Caco-2 (cell line): ENCODE measurements around the gene CSPG5. TPM values are rescaled to one million over a fixed set of nuclear protein-coding genes. Genes with fewer than 3 reads are reported as not detected.
A peak's percentile ranks its signal among the peaks of the same experiment; 100 is the strongest.

Source experiments
- BruUV-seq: library from RNA; stranded (reverse); fragments of 400-500 nt; replicated peaks from 2 replicates; lab custom pipeline; 2021; lab: Mats Ljungman, UMichigan
- CTCF ChIA-PET: fragments of 300-600 bp; sonication (Branson Sonifier 250); formaldehyde crosslinking; loops from one replicate; lab custom pipeline; 2022; ENCODE audit warnings: antibody characterized with exemption; lab: Charles Lee
- POLR2A ChIA-PET: fragments of 300-600 bp; sonication (Branson Sonifier 250); formaldehyde crosslinking; loops from one replicate; lab custom pipeline; 2022; ENCODE audit warnings: antibody characterized with exemption; lab: Charles Lee
- DNase-seq, 2 experiments: peaks; one replicate each; pipeline versions ENCODE4 v3.0.0 to v3.0.0-alpha.2; 2020 to 2022
- H3K27me3 ChIP-seq: replicated peaks from 2 replicates; pipeline ENCODE4 v1.6.0; 2011; ENCODE audit warnings: low read length; ENCODE audit not compliant: control insufficient read depth, insufficient read depth
- H3K36me3 ChIP-seq: 2 replicates; pipeline ENCODE4 v1.5.1; 2011; ENCODE audit warnings: low read length; ENCODE audit not compliant: control insufficient read depth, insufficient read depth
- H3K4me1 ChIP-seq: fragments of 250-450 bp; sonication (Bioruptor Pico); 2 replicates; pipeline ENCODE4 v1.5.1; 2020; ENCODE audit warnings: mild to moderate bottlenecking
- H3K4me3 ChIP-seq: 2 replicates; pipeline ENCODE4 v1.5.1; 2011; ENCODE audit warnings: low read depth, mild to moderate bottlenecking, control low read depth, low read length
- H3K9me3 ChIP-seq: fragments of 250-450 bp; sonication (Bioruptor Pico); 2 replicates; pipeline ENCODE4 v1.5.1; 2020; ENCODE audit warnings: mild to moderate bottlenecking, moderate library complexity
- H3K27ac Mint-ChIP-seq: one replicate; pipeline ENCODE4 v1.8.0; 2022; ENCODE audit warnings: mixed read lengths; ENCODE audit not compliant: unreplicated experiment
- H3K27me3 Mint-ChIP-seq: one replicate; pipeline ENCODE4 v1.8.0; 2022; ENCODE audit warnings: mixed read lengths; ENCODE audit not compliant: insufficient read depth, unreplicated experiment
- H3K36me3 Mint-ChIP-seq: one replicate; pipeline ENCODE4 v1.8.0; 2022; ENCODE audit warnings: mild to moderate bottlenecking, mixed read lengths; ENCODE audit not compliant: insufficient read depth, unreplicated experiment
- H3K4me1 Mint-ChIP-seq: one replicate; pipeline ENCODE4 v1.8.0; 2022; ENCODE audit warnings: low read depth, mixed read lengths; ENCODE audit not compliant: unreplicated experiment
- H3K4me3 Mint-ChIP-seq: one replicate; pipeline ENCODE4 v1.8.0; 2022; ENCODE audit warnings: mild to moderate bottlenecking, moderate library complexity, mixed read lengths; ENCODE audit not compliant: unreplicated experiment
- H3K9me3 Mint-ChIP-seq: one replicate; pipeline ENCODE4 v1.8.0; 2022; ENCODE audit warnings: mixed read lengths; ENCODE audit not compliant: unreplicated experiment
- CTCF ChIP-seq, 2 experiments: fragments of 200-600 bp in 1 of 2; IDR thresholded peaks; 1 replicate in 1 of 2; 2 replicates in 1 of 2; pipeline versions ENCODE4 v1.5.1 to v1.8.0; 2011 to 2022; ENCODE audit warnings: antibody characterized with exemption in 1 of 2, control low read depth in 1 of 2, inconsistent platforms in 1 of 2, low read depth in 1 of 2, low read length in 1 of 2, mild to moderate bottlenecking in 1 of 2, moderate library complexity in 1 of 2; ENCODE audit not compliant: insufficient read depth in 1 of 2, severe bottlenecking in 1 of 2, unreplicated experiment in 1 of 2
- intact Hi-C: fragments of 100-400 bp; cut with micrococcal nuclease; formaldehyde crosslinking; loops from one replicate; pipeline ENCODE4 v1.10.0; 2022; ENCODE audit not compliant: unreplicated experiment
- total RNA-seq: library from RNA; stranded (reverse); gene quantifications from 2 replicates; pipeline ENCODE4 v1.2.3, GENCODE V29; 2022

The CSPG5 gene
- total RNA-seq, 1 experiment from 2014 or later: 0.77 TPM

GRCh38 chr3:47612879-47613278, 34.2 kb upstream of the CSPG5 start:
- ChIA-PET CTCF (interaction anchor here (1.1 kb wide), 1 partner anchor 53 kb away, joined by 3 read pairs; no protein-coding TSS in a partner anchor), POLR2A (no interaction called here)
- Histone ChIP-seq H3K9me3 (no peaks in the 10 kb centered on the region), H3K36me3 (peaks cover 3% of the 10 kb centered on the region; the same call in 1 of the 2 replicates), H3K4me3 (no peak overlapping the region), H3K4me1 (peaks cover 17% of the 10 kb centered on the region), H3K27me3 (no peaks in the 10 kb centered on the region)
- H3K4me1 Mint-ChIP-seq: peaks cover 10% of the 10 kb centered on the region
- DNase-seq: no peak
- no peaks in the 10 kb centered on the region for H3K9me3 Mint-ChIP-seq
- intact Hi-C loops: loop anchor here (2.0 kb wide), 1 partner anchor 176 kb away; no protein-coding TSS in a partner anchor
- BruUV-seq: no TSS peak
- peaks cover 57% of the 10 kb centered on the region for H3K36me3 Mint-ChIP-seq
- no peak overlapping the region for H3K4me3 Mint-ChIP-seq
- no peak for TF ChIP-seq CTCF (IDR thresholded peaks at IDR 0.05; ENCODE audit: insufficient read depth in 1 of 2, low read depth in 1 of 2, low read length in 1 of 2, severe bottlenecking in 1 of 2, unreplicated experiment in 1 of 2)
- H3K27me3 Mint-ChIP-seq: no peaks in the 10 kb centered on the region
- H3K27ac Mint-ChIP-seq: no peak overlapping the region

- no peaks in the 10 kb centered on the region for H3K9me3 Mint-ChIP-seq
- Histone ChIP-seq H3K9me3 (no peaks in the 10 kb centered on the region), H3K4me1 (peaks cover 17% of the 10 kb centered on the region), H3K4me3 (no peak overlapping the region), H3K36me3 (peaks cover 3% of the 10 kb centered on the region; the same call in 1 of the 2 replicates), H3K27me3 (no peaks in the 10 kb centered on the region)
- H3K36me3 Mint-ChIP-seq: peaks cover 57% of the 10 kb centered on the region
- intact Hi-C loops: loop anchor here (2.0 kb wide), 1 partner anchor 177 kb away; no protein-coding TSS in a partner anchor
- DNase-seq: peak in 1 of 2 experiments; percentile 7
- no TSS peak for BruUV-seq
- H3K4me3 Mint-ChIP-seq: no peak overlapping the region
- ChIA-PET POLR2A (no interaction called here), CTCF (interaction anchor here (0.6 to 1.1 kb wide), 2 partner anchors 35 to 54 kb away, joined by 3 read pairs; no protein-coding TSS in a partner anchor)
- H3K27ac Mint-ChIP-seq: peak overlapping the region; percentile 34
- H3K4me1 Mint-ChIP-seq: peaks cover 10% of the 10 kb centered on the region
- no peak for TF ChIP-seq CTCF (IDR thresholded peaks at IDR 0.05; ENCODE audit: insufficient read depth in 1 of 2, low read depth in 1 of 2, low read length in 1 of 2, severe bottlenecking in 1 of 2, unreplicated experiment in 1 of 2)
- no peaks in the 10 kb centered on the region for H3K27me3 Mint-ChIP-seq
Observed at GRCh38 chr3:47612178-47612577, 33.5 kb upstream of the CSPG5 start.

- H3K27ac Mint-ChIP-seq: peak overlapping the region; percentile 34
Observed at GRCh38 chr3:47611576-47611975, 32.9 kb upstream of the CSPG5 start.

More at GRCh38 chr3:47611576-47611975, 32.9 kb upstream of the CSPG5 start:
- Mint-ChIP-seq H3K4me1 (peaks cover 10% of the 10 kb centered on the region), H3K9me3 (no peaks in the 10 kb centered on the region), H3K27me3 (no peaks in the 10 kb centered on the region), H3K4me3 (no peak overlapping the region), H3K36me3 (peaks cover 55% of the 10 kb centered on the region)
- Histone ChIP-seq H3K4me1 (peaks cover 17% of the 10 kb centered on the region), H3K27me3 (no peaks in the 10 kb centered on the region), H3K36me3 (peaks cover 3% of the 10 kb centered on the region; the same call in 1 of the 2 replicates), H3K9me3 (no peaks in the 10 kb centered on the region), H3K4me3 (no peak overlapping the region)
- POLR2A ChIA-PET: no interaction called here
- DNase-seq: no peak
- intact Hi-C loops: no loop called here
- no TSS peak for BruUV-seq
- no peak for TF ChIP-seq CTCF (IDR thresholded peaks at IDR 0.05; ENCODE audit: insufficient read depth in 1 of 2, low read depth in 1 of 2, low read length in 1 of 2, severe bottlenecking in 1 of 2, unreplicated experiment in 1 of 2)
- CTCF ChIA-PET: interaction anchor here (0.6 kb wide), 1 partner anchor 34 kb away, joined by 3 read pairs; no protein-coding TSS in a partner anchor
